Activated B cell treated with CpG ODN at 0.5 μM for 24 hours (primary cell): Measurements from ENCODE around the gene CHI3L1. TPM values are rescaled to one million over a fixed set of nuclear protein-coding genes. Genes with fewer than 3 reads are reported as not detected.

Experiments used
- ATAC-seq: fragments of 200-7000 bp; cut with Tn5 transposase; one replicate; pipeline ENCODE4 v1.10.0; 2021; ENCODE audit warnings: low read depth, mild to moderate bottlenecking, moderate library complexity
- CTCF ChIA-PET: fragments of 350-600 bp; sonication (Branson Sonifier 250); formaldehyde crosslinking; loops from one replicate; lab custom pipeline; 2021; ENCODE audit warnings: antibody characterized with exemption; lab: Charles Lee
- POLR2A ChIA-PET: fragments of 350-600 bp; sonication (Branson Sonifier 250); formaldehyde crosslinking; loops from one replicate; lab custom pipeline; 2021; ENCODE audit warnings: antibody characterized with exemption; lab: Charles Lee
- DNase-seq: peaks from one replicate; pipeline ENCODE4 v3.0.0; 2022
- H3K27ac Mint-ChIP-seq: one replicate; pipeline ENCODE4 v1.8.0; 2020; ENCODE audit warnings: mixed read lengths
- H3K27me3 Mint-ChIP-seq: one replicate; pipeline ENCODE4 v1.8.0; 2021; ENCODE audit warnings: mixed read lengths
- H3K36me3 Mint-ChIP-seq: one replicate; pipeline ENCODE4 v1.8.0; 2021; ENCODE audit warnings: low read depth, mixed read lengths
- H3K4me1 Mint-ChIP-seq: one replicate; pipeline ENCODE4 v1.8.0; 2021; ENCODE audit warnings: mixed read lengths
- H3K4me3 Mint-ChIP-seq: one replicate; pipeline ENCODE4 v1.8.0; 2020; ENCODE audit warnings: mild to moderate bottlenecking, mixed read lengths
- H3K9me3 Mint-ChIP-seq: one replicate; pipeline ENCODE4 v1.8.0; 2020; ENCODE audit warnings: mixed read lengths
- intact Hi-C: fragments of 100-400 bp; cut with micrococcal nuclease; formaldehyde crosslinking; loops from one replicate; pipeline ENCODE4 v1.15.1; 2024
- total RNA-seq: library from RNA; stranded (reverse); gene quantifications from 2 replicates; pipeline ENCODE4 v1.2.3, GENCODE V29; 2022
- TF ChIP-seq, protein P1 (sequence below): fragments of 200-600 bp; IDR thresholded peaks from one replicate; pipeline ENCODE4 v1.8.0; 2022; ENCODE audit warnings: antibody characterized with exemption, mild to moderate bottlenecking

The CHI3L1 gene
- total RNA-seq, 1 donor from 2014 or later = 0.38 TPM

DNA sequence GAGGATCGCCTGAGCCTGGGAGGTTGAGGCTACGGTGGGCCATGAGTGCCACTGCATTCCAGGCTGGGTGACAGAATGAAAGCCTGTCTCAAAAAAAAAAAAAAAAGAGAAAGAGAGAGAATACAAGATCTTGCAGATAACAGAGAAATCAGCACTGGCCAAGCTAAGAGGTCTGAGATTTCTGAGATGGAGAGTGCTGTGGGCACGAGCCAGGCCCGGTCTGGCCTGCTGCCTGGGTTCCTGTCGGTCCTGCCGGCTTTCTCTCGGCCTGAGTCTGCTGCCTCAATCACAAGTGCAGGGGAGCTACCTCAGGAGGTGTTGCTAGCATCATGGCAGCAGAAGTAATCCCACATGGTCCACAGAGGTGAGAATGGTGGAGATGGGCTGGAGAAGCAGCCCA lies 40.0 kb downstream of the CHI3L1 start:
- H3K27ac Mint-ChIP-seq = no peak overlapping the region
- H3K27me3 Mint-ChIP-seq = peaks cover 11% of the 10 kb centered on the region
- intact Hi-C loops = no loop called here
- CTCF ChIA-PET = no interaction called here
- H3K36me3 Mint-ChIP-seq = no peaks in the 10 kb centered on the region
- H3K4me1 Mint-ChIP-seq = no peaks in the 10 kb centered on the region
- DNase-seq (no peak), ATAC-seq (no peak)
- no peak overlapping the region for H3K4me3 Mint-ChIP-seq
- POLR2A ChIA-PET = no interaction called here
- H3K9me3 Mint-ChIP-seq = no peaks in the 10 kb centered on the region
- TF ChIP-seq, protein P1, sequence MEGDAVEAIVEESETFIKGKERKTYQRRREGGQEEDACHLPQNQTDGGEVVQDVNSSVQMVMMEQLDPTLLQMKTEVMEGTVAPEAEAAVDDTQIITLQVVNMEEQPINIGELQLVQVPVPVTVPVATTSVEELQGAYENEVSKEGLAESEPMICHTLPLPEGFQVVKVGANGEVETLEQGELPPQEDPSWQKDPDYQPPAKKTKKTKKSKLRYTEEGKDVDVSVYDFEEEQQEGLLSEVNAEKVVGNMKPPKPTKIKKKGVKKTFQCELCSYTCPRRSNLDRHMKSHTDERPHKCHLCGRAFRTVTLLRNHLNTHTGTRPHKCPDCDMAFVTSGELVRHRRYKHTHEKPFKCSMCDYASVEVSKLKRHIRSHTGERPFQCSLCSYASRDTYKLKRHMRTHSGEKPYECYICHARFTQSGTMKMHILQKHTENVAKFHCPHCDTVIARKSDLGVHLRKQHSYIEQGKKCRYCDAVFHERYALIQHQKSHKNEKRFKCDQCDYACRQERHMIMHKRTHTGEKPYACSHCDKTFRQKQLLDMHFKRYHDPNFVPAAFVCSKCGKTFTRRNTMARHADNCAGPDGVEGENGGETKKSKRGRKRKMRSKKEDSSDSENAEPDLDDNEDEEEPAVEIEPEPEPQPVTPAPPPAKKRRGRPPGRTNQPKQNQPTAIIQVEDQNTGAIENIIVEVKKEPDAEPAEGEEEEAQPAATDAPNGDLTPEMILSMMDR = no peak

DNA sequence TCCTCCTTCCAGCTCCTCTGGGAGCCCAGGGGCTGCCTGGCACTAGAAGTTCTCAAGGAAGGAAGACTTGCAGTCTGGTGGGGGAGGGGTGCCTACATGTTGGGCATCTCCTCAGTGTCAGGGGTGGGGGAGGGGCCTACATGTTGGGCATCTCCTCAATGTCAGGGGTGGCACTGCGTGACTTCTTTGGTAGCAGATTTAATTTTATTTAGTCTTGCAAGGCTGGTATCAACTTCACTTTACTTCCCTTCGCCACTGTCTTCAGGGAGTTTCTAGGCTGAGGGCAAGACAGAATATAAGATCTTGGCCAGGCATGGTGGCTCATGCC lies 40.5 kb downstream of the CHI3L1 start:
- TF ChIP-seq, protein P1 = no peak
- CTCF ChIA-PET = no interaction called here
- Mint-ChIP-seq H3K4me1 (no peaks in the 10 kb centered on the region), H3K36me3 (no peaks in the 10 kb centered on the region), H3K9me3 (no peaks in the 10 kb centered on the region), H3K27me3 (peaks cover 11% of the 10 kb centered on the region), H3K27ac (no peak overlapping the region), H3K4me3 (no peak overlapping the region)
- DNase-seq = no peak
- intact Hi-C loops = no loop called here
- POLR2A ChIA-PET = no interaction called here
- ATAC-seq = no peak

DNA sequence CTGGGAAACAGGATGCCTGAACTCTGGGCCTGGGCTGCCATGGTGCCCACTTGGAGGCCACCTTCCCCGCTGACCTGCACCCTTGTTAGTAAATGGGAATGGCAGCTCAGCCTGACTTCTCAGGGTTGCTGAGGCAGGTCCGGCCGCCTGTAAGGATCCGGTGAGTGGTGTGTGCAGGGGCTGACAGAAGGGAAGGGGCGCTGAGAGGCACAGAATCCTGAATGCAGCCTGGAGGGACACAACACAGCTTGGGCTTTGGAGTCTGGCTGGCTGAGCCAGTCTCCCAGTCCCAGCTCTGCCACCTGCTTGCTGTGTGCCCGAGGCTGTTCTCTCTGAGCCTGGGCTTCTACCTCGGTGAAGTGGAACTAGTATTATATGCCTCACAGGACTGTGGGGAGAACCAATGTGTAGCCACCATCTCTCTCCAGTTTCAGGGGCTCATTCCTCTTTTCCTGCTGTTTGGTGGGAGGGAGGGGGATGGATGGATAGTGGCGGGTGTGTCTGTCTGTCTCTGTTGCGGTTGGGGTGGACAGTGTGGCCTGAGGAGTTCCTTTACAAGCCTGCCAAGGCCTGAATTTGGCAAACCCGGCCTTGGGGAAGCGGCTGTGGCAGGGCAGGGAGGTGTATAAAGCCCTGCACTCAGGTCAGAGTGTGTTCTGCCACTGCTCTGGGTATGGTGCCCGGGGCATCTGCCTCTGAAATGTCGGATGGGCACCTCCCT lies 41.0 kb downstream of the CHI3L1 start:
- CTCF ChIA-PET = no interaction called here
- H3K4me3 Mint-ChIP-seq = no peak overlapping the region

DNA sequence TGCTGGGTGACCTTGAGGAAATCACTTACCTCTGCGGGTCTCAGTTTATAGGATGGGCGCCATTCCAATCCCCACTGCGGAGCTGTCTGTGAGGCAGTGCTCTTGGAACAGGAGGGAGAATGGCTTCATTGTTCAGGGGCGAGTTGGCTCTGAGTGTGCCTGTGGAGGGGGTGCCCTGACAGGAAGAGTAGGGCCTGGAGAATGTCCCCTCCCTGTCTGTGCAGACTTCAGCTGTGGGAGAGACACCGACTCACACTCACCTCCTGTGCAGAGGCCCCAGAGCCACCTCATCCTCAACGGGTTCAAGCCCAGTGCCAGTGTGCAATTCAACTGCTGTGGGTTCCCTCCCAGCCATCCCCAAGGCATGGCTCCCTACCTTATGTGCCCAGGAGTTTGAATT lies 41.8 kb downstream of the CHI3L1 start:
- H3K9me3 Mint-ChIP-seq = no peaks in the 10 kb centered on the region
- ChIA-PET POLR2A (no interaction called here), CTCF (no interaction called here)
- intact Hi-C loops = no loop called here
- no peak overlapping the region for H3K27ac Mint-ChIP-seq
- no peaks in the 10 kb centered on the region for H3K4me1 Mint-ChIP-seq
- peaks cover 11% of the 10 kb centered on the region for H3K27me3 Mint-ChIP-seq
- TF ChIP-seq, protein P1 = no peak
- H3K36me3 Mint-ChIP-seq = no peaks in the 10 kb centered on the region
- ATAC-seq (no peak), DNase-seq (no peak)
- no peak overlapping the region for H3K4me3 Mint-ChIP-seq

More for the DNA sequence above, 41.0 kb downstream of the CHI3L1 start:
- H3K36me3 Mint-ChIP-seq = no peaks in the 10 kb centered on the region
- POLR2A ChIA-PET = no interaction called here
- intact Hi-C loops = no loop called here
- H3K27ac Mint-ChIP-seq = no peak overlapping the region
- DNase-seq = no peak
- H3K4me1 Mint-ChIP-seq = no peaks in the 10 kb centered on the region
- ATAC-seq = no peak
- H3K27me3 Mint-ChIP-seq = peaks cover 11% of the 10 kb centered on the region
- H3K9me3 Mint-ChIP-seq = no peaks in the 10 kb centered on the region
- TF ChIP-seq, protein P1 = no peak

DNA sequence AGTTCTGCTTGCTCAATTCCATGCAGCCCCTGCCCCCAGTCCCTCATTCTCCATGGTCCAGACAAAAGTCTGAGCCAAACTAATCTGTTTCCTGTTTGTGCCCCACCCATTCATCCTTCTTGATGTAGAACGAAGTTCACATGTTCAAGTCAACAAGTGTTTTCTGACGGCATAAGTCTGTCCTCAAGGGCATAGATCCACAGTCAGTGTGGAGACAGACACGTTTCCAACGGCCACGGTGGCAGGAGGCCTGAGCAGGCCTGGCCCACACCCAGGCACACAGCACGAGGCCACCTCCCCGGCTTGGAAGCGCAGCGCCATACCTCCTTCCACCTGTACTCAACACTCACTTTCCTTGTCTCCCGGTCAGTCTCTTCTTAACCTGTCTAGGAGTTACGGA lies 42.9 kb downstream of the CHI3L1 start:
- H3K9me3 Mint-ChIP-seq = no peaks in the 10 kb centered on the region
- TF ChIP-seq, protein P1 = no peak
- no peak overlapping the region for H3K4me3 Mint-ChIP-seq
- H3K4me1 Mint-ChIP-seq = no peaks in the 10 kb centered on the region
- DNase-seq (no peak), ATAC-seq (no peak)
- H3K27ac Mint-ChIP-seq = no peak overlapping the region
- H3K36me3 Mint-ChIP-seq = no peaks in the 10 kb centered on the region
- intact Hi-C loops = no loop called here
- CTCF ChIA-PET = no interaction called here
- POLR2A ChIA-PET = no interaction called here
- H3K27me3 Mint-ChIP-seq = peaks cover 11% of the 10 kb centered on the region
